HG03520 (cell line): ENCODE data around the gene ANKRD28.
"Not testable (repeated sequence)": the region's sequence is repeated elsewhere in the genome, so short reads cannot be mapped to it uniquely, and the experiment has no call there.

ENCODE experiments used
- ATAC-seq: cut with Tn5 transposase; IDR thresholded peaks from one replicate; pipeline ENCODE4 v1.9.1; 2021; ENCODE audit warnings: mild to moderate bottlenecking, moderate library complexity; ENCODE audit not compliant: unreplicated experiment

ANKRD28 gene

GRCh38 chr3:15778332-15778858, 19.4 kb downstream of the ANKRD28 start:
- no peak for ATAC-seq

GRCh38 chr3:15774931-15775560, 22.7 kb downstream of the ANKRD28 start:
- ATAC-seq = peak; percentile 44

GRCh38 chr3:15771444-15771843, 26.3 kb downstream of the ANKRD28 start:
- ATAC-seq = no peak

DNA sequence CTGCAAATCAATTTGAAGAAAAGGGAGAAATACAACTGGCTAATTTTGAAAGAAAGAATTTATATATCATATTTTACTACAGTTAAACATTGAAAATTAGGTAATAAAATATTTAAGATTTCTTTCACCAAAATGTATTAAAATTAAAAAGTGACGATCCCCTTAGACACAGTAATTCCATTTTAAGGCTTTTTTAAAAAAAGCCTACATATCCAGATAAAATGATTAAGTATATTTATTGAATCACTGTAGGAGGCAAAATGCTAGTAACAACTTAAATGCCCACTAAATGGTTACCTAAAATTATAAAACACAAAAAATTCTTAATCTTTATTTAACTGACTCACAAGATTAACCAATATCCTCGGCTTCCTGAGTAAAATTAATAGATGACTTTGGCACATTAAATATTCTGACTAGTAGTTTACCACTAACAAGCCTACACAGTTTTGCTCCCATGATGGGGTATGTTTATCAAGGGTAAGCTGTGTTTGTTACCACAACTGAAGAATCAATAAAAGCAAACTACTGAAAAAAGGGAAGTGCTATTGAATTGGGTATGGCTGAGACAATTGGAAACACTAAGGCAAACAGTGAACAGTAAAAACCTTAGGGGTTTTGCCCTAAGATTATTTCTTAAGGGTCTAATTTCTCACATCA, 28.4 kb downstream of the ANKRD28 start:
- ATAC-seq = no peak

DNA sequence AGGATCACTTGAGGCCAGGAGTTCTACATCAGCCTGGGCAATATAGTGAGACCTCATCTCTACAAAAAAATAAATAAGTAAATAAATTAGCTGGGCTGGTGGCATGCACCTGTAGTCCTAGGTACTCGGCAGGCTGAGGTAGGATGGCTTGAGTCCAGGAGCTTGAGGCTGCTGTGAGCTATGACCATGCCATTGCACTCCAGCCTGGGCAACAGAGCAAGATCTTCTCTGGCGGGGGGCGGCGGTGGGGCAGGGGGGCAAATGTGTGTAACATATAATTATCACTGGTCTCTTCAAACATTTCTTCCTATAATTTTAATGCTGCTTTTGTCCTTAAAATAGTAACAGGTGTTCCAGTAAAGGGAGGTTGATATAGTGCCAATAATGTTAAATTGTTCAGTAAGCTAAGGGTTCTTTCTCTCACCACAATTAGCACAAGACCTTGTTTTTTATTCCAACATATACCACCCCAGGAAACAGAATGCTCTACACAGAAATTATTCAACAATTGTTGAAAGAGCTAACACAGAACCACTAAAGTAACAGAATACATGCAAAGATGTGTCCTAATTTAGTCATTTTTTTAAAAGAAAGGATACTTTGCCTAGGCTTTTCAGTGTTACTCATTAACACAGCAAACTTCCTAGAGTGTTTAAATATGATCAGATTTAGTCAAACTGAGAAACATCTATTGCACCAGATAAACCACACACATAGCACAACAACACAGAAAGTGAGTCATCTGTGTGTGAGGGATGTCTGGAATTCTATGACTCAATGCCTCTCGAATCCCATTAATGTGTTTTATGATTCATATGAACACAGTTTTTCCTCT, 29.1 kb downstream of the ANKRD28 start:
- peak; percentile 64 for ATAC-seq

GRCh38 chr3:15766406-15766805, 31.4 kb downstream of the ANKRD28 start:
- no peak for ATAC-seq

GRCh38 chr3:15758295-15758694, 39.5 kb downstream of the ANKRD28 start:
- no peak for ATAC-seq

DNA sequence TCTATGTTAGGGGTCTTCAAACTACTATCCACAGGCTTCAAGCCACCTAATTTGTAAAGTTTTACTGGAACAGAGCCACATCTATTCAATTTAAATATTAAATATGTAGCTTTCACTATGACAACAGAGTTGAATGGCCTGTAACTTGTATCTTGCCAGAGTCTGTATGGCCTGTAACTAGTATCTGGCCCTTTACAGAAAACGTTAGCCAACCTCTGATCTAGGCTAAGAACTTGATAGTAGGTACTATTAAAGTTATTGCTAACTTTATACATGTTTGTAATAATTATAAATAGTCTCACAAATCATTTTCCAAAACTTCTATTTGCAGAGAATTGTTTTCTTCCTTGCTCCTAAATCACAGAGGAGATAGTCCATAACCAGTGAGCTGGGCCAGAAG, 40.0 kb downstream of the ANKRD28 start:
- no peak for ATAC-seq

GRCh38 chr3:15756505-15756904, 41.3 kb downstream of the ANKRD28 start:
- ATAC-seq = no peak

- no peak for ATAC-seq
Observed at GRCh38 chr3:15755780-15756179, 42.0 kb downstream of the ANKRD28 start.

- ATAC-seq = no peak
Observed at GRCh38 chr3:15755181-15755580, 42.6 kb downstream of the ANKRD28 start.

DNA sequence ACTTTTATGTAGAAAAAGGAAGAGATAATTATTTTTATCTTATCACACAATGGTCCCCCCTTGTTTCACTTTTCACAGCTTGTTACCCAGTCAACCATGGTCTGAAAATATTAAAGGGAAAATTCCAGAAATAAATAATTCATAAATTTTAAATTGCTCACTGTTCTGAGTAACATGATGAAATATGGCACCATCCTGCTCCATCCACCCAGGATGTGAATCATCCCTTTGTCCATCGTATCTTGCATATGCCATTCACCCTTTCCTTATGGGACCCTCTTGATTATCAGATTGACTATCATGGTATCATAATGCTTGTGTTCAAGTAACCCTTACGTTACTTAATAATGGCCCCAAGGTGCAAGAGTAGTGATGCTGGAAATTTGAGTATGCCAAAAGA, 43.7 kb downstream of the ANKRD28 start:
- ATAC-seq = no peak

GRCh38 chr3:15753056-15753710, 44.6 kb downstream of the ANKRD28 start:
- ATAC-seq = no peak

DNA sequence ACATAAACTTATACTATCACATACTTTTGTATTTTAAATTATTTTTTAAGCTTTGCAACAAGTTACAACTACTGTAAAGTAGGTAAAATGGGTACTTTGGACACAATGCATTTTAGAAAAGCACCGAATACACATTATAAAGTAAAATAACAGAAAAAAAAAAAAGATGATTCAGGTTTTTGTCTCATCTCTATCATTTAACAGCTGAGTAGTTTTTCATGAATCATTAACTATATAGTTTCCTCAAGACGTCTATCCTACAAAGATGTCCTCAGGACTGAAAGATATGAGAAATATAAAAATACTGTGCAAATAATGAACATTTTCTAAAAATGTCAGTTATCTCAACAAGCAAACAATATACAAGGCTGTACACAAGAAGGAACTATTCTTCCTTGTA, 46.9 kb downstream of the ANKRD28 start:
- no peak for ATAC-seq

DNA sequence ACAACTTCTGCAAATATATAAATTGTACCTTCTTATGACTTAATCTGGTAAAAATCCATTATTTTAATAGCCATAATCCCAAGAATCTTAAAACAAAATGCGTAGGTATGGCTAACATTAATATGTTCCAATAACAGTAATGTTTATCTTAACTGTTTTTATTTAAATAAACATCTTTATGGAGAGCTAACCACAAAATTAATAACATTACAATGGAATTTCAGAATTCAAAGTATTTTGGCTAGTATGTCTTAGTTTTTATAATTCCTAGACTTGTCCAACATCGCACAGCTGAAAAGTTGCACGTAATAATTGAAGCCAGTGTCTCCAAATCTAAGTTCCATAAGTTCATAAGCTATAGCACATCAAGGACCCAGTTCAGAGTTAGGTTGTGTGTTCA, 47.6 kb downstream of the ANKRD28 start:
- no peak for ATAC-seq

DNA sequence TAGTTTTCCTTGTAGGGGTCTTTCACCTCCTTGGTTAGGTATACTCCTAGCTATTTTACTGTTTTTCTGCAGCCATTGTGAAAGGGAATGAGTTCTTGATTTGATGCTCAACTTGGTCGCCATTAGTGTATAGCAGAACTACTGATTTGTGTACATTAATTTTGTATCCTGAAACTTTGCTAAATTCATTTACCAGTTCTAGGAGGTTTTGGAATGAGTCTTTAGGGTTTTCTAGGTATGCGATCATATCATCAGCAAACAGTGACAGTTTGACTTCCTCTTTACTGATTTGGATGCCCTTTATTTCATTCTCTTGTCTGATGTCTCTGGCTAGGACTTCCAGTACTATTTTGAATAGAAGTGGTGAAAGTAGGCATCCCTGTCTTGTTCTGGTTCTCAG, 51.9 kb downstream of the ANKRD28 start:
- not testable (repeated sequence) for ATAC-seq

DNA sequence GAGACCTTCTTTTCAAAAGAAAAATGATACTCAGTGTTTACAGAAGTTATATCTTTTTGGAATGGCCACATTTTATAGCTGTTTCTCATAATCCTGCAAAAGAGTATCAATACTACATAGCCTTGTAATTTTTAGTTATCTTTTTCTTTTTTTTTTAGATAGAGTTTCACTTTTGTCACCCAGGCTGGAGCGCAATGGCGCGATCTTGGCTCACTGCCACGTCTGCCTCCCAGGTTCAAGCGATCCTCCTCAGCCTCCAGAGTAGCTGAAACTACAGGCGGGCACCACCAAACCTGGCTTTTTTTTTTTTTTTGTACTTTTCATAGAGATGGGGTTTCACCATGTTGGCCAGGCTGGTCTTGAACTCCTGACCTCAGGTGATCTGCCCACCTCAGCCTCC, 53.6 kb downstream of the ANKRD28 start:
- no peak for ATAC-seq

GRCh38 chr3:15743587-15744009, 54.2 kb downstream of the ANKRD28 start:
- no peak for ATAC-seq

DNA sequence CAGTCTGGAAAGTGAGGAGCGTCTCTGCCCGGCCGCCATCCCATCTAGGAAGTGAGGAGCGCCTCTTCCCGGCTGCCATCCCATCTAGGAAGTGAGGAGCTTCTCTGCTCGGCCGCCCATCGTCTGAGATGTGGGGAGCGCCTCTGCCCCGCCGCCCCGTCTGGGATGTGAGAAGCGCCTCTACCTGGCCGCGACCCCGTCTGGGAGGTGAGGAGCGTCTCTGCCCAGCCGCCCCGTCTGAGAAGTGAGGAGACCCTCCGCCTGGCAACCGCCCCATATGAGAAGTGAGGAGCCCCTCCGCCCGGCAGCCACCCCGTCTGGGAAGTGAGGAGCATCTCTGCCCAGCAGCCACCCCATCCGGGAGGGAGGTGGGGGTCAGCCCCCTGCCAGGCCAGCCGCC, 55.5 kb downstream of the ANKRD28 start:
- not testable (repeated sequence) for ATAC-seq

DNA sequence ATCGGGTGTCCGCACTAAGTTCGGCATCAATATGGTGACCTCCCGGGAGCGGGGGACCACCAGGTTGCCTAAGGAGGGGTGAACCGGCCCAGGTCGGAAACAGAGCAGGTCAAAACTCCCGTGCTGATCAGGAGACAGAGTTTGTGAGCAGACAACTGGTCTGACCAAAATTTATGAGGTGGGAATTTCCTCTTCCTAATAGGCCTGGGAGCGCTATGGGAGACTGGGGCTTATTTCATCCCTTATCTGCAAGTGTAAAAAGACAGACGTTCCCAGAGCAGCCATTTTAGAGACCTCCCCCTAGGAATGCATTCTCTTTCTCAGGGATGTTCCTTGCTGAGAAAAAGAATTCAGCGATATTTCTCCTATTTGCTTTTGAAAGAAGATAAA, 59.2 kb downstream of the ANKRD28 start:
- not testable (repeated sequence) for ATAC-seq

GRCh38 chr3:15731024-15731423, 66.8 kb downstream of the ANKRD28 start:
- ATAC-seq = no peak
